Right renal pelvis (tissue), 4 donors: ENCODE results near the gene NUP188. TPM values are rescaled to one million over a fixed set of nuclear protein-coding genes. Genes with fewer than 3 reads are reported as not detected.

Experiments
- polyA plus RNA-seq, 4 donors: library from polyadenylated mRNA; unstranded; fragments of 120-200 nt; gene quantifications; one replicate each; pipeline ENCODE4 v1.2.1, GENCODE V29; 2013; ENCODE audit not compliant: insufficient read length in 4 of 4

The NUP188 gene
- polyA plus RNA-seq, 4 donors: 38.9 to 41.8 (median 40.2) TPM

Other genes with a start within 250 kb of the NUP188 start
- gene PKN3, start 245.2 kb upstream of the NUP188 start, polyA plus RNA-seq: 10 to 100 TPM in 3 of 4 donors, 1 to 10 TPM in 1; 8.1 to 12.6 (median 10.2) TPM
- gene ZDHHC12, start 223.6 kb upstream of the NUP188 start, polyA plus RNA-seq: 10 to 100 TPM; 17.0 to 25.1 (median 17.7) TPM
- 10 to 100 TPM; 31.7 to 42.6 (median 34.2) TPM for gene ZER1, start 175.8 kb upstream of the NUP188 start, polyA plus RNA-seq
- gene TBC1D13, start 160.4 kb upstream of the NUP188 start, polyA plus RNA-seq: 10 to 100 TPM; 36.0 to 43.5 (median 41.0) TPM
- gene ENDOG, start 129.2 kb upstream of the NUP188 start, polyA plus RNA-seq: 10 to 100 TPM in 1 of 4 donors, 1 to 10 TPM in 3; 7.0 to 16.1 (median 8.4) TPM
- gene SPOUT1, start 117.9 kb upstream of the NUP188 start, polyA plus RNA-seq: 10 to 100 TPM; 40.3 to 48.7 (median 43.0) TPM
- gene KYAT1, start 65.7 kb upstream of the NUP188 start, polyA plus RNA-seq: 10 to 100 TPM; 21.6 to 23.6 (median 22.5) TPM
- 10 to 100 TPM; 29.5 to 34.3 (median 30.6) TPM for gene LRRC8A, start 65.6 kb upstream of the NUP188 start, polyA plus RNA-seq
- 10 to 100 TPM; 58.8 to 61.6 (median 59.6) TPM for gene PHYHD1, start 26.7 kb upstream of the NUP188 start, polyA plus RNA-seq
- gene DOLK, start 96 bp upstream of the NUP188 start, polyA plus RNA-seq: 10 to 100 TPM; 16.0 to 18.6 (median 17.5) TPM
- 100 to 1,000 TPM; 102 to 144 (median 121) TPM for gene SH3GLB2, start 80.6 kb downstream of the NUP188 start, polyA plus RNA-seq
- gene MIGA2, start 88.9 kb downstream of the NUP188 start, polyA plus RNA-seq: 10 to 100 TPM; 17.9 to 23.4 (median 19.1) TPM
- gene DOLPP1, start 133.4 kb downstream of the NUP188 start, polyA plus RNA-seq: 10 to 100 TPM; 19.8 to 24.1 (median 21.6) TPM
- gene CRAT, start 163.1 kb downstream of the NUP188 start, polyA plus RNA-seq: 10 to 100 TPM; 37.8 to 52.5 (median 41.4) TPM
- gene PTPA, start 163.7 kb downstream of the NUP188 start, polyA plus RNA-seq: 100 to 1,000 TPM in 3 of 4 donors, 10 to 100 TPM in 1; 99.2 to 131 (median 117) TPM
- 10 to 100 TPM in 3 of 4 donors, 1 to 10 TPM in 1; 9.0 to 16.6 (median 11.2) TPM for gene IER5L, start 230.6 kb downstream of the NUP188 start, polyA plus RNA-seq